ENCODE data around the gene ROPN1L.
"Not testable (repeated sequence)": the region's sequence is repeated elsewhere in the genome, so short reads cannot be mapped to it uniquely, and the experiment has no call there.

Gene ROPN1L

DNA sequence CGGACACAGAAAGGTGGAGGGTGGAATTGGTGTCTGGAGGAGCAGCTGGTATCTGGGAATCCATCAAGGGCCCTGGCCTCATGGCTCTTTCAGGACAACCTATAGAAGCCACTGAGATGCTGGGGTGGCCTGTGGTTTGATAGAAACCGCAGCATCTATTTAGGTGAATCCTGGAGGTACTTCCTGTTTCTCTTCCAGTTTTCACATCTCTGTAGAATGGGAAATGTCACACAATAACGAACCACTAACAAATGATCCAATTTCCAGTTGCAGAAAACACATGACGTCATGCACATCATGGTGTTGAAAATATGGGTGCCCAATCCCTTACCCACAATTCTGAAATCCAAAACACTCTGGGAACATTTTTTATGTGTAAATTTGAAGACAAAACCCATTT, 52.2 kb downstream of the ROPN1L start:
- no peak overlapping the region for H3K4me3 ChIP-seq
- H3K27ac ChIP-seq = no peak overlapping the region

DNA sequence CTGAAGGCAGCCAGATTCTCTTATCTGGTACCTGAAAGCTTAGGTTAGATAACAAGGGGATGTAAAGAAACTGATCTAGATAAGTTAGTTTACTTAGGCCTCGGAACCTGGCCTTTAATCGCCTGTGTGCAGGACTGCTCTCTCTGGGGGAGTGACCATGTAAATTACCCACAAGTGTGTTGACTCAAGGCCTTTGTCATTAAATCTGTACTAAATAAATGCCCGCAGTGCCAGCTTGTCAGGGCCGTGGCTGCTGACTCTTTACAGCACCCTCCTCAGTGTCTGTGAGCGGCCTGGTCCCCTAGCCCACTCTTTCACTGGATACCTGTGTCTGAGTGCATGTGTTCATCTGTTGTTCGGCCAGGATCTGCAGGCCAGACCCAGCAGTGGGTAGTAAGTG, 52.8 kb downstream of the ROPN1L start:
- H3K27ac ChIP-seq, H3K4me3 ChIP-seq: not testable (repeated sequence)

GRCh38 chr5:10497554-10497953, 55.9 kb downstream of the ROPN1L start:
- no peak overlapping the region for H3K4me3 ChIP-seq
- no peak overlapping the region for H3K27ac ChIP-seq

DNA sequence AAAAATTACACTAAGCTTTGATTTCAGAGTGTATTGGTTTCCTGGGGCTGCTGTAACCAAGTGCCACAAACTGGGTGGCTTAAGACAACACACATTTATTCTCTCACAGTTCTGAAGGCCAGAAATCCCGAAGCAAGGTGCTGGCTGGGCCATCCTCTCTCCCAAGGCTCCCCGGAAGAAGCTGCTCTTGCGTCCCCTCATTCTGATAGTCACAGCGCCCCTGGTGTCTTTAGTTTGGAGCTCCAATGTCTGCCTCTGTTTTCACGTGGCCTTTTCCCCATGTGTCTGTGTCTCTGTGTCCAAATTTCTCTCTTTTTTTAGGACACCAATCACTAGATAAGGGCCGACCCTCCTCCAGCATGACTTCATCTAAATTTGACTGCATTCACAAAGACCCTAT, 56.7 kb downstream of the ROPN1L start:
- no peak overlapping the region for H3K27ac ChIP-seq
- H3K4me3 ChIP-seq = no peak overlapping the region

- no peak overlapping the region for H3K27ac ChIP-seq
- H3K4me3 ChIP-seq = no peak overlapping the region
Measured at GRCh38 chr5:10499066-10499465, 57.4 kb downstream of the ROPN1L start.

- Histone ChIP-seq H3K27ac (no peak overlapping the region), H3K4me3 (no peak overlapping the region)
Measured at GRCh38 chr5:10499776-10500175, 58.1 kb downstream of the ROPN1L start.

- H3K27ac ChIP-seq = no peak overlapping the region
Measured at GRCh38 chr5:10500669-10501068, 59.0 kb downstream of the ROPN1L start.

DNA sequence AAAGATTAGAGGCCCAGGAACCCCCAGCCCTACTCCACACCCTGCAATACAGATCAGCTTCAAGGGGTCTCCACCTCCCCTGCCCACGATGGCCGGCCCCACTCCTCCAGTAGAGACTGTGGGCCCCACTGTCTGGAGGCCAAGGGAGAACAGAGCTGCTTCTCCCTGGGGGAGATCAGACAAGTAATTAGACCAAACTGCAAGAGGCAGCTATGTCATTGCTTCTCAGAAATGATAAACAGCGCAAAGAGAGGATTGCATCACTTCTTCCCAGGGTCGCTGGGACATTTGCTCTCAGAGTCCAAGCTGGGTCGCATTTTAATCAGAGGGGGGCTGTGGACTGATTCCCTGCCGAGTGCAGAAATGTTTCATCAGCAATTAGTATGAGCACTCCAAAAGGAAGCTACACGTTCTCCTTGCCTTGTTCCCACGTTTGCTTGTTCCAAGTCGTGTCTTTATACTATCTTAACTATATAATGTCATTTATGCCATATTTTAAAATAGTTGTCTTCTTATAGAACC, 59.9 kb downstream of the ROPN1L start:
- Histone ChIP-seq H3K27ac (no peak overlapping the region), H3K4me3 (no peak overlapping the region)

More at GRCh38 chr5:10500669-10501068, 59.0 kb downstream of the ROPN1L start:
- H3K4me3 ChIP-seq = no peak overlapping the region

DNA sequence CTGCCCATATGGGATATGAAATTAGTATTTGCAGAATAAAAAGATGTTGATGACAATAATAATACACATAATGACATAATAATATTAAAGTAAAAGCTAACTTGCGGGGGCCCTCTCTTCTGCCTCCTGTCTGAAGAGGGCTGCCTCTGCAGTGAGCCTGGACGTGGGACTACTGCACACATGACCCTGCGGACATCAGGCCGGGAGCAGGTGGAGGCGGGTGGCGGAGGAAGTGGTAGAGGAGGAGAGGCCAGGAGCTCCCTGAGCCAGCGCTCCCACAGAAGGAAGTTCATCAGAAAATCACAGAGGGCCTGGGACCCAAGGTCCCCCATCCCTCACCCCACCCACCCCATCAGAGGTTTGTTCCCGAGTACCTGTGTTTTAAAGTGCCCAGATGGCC, 60.5 kb downstream of the ROPN1L start:
- H3K4me3 ChIP-seq = no peak overlapping the region
- no peak overlapping the region for H3K27ac ChIP-seq

DNA sequence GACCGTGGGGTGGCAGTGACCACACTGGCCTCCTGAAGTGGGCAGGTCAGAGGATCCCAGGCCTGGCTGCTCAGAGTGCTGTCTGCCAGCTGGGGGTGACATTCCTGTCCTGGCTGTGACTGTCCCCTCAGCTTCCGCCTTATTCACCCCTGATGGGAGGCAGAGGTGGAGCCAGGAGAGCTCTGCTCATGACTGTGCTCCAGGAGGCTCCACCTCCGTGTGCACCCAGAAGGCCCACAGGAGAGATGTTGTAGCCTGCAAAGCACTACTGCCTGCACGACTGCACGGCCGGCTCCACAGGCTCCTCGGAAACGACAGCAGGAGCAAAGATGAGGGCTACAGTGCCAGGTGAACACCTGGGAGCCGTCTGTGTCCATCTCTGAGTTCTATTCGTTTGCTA, 60.9 kb downstream of the ROPN1L start:
- Histone ChIP-seq H3K4me3 (no peak overlapping the region), H3K27ac (no peak overlapping the region)

GRCh38 chr5:10503321-10503720, 61.6 kb downstream of the ROPN1L start:
- no peak overlapping the region for H3K27ac ChIP-seq
- H3K4me3 ChIP-seq = no peak overlapping the region

DNA sequence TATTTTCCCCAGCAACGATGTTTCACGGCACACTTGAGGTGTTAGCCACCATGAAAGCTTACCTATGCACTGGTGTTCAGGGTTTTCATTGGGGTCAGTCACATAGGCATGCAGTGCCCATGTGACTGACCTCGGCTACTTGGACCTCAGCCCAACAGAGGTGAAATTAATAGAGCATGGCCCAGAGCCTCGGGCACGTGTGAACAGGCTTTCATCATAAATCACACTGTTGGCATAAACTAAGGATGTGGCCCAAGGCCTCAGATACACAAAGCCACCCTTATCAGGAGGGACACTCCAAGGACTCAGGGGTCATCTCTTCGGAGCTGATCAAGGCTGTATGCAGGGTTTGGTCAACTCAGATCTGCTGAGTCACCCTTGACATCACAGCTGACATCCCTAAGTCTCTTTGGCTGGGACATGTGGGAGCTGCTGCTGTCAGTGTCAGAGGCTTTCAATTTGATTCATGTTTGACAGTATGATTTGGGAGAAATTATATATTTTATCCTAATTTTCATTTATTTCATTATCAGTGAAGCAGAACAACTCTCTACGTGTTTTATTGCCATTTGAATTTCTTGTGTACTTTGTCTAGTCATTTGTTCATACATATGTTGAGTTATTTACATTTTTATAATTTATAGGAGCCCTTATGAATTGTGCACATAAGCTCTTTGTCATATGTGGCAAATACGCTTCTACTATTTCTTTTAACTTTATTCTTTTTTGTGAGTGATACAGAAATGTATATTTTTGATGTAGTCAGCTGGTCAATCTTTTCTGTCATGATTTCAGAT, 62.5 kb downstream of the ROPN1L start:
- no peak overlapping the region for H3K27ac ChIP-seq

DNA sequence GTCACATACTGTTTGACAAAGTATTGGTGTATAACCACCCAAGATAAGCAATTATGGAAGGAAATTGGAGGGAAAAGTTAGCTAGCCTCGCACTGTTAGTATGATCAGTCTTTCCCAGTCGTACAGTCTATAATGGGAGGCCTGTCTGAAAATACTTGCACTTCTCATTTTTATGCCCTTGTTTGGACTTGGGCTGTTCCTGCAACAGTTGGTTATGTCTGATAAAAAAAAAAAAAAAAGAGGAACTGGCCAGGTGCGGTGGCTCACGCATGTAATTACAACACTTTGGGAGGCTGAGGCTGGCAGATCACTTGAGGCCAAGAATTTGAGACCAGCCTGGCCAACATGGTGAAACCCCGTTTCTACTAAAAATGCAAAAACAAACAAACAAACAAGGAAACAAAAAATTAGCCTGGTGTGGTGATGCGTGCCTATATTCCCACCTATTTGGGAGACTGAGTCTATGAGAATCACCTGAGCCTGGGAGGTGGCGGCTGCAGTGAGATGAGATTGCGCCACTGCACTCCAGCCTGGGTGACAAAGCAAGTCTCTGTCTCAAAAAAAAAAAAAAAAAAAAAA, 63.9 kb downstream of the ROPN1L start:
- no peak overlapping the region for H3K4me3 ChIP-seq
- H3K27ac ChIP-seq = no peak overlapping the region

More for the DNA sequence above, 62.5 kb downstream of the ROPN1L start:
- no peak overlapping the region for H3K4me3 ChIP-seq

DNA sequence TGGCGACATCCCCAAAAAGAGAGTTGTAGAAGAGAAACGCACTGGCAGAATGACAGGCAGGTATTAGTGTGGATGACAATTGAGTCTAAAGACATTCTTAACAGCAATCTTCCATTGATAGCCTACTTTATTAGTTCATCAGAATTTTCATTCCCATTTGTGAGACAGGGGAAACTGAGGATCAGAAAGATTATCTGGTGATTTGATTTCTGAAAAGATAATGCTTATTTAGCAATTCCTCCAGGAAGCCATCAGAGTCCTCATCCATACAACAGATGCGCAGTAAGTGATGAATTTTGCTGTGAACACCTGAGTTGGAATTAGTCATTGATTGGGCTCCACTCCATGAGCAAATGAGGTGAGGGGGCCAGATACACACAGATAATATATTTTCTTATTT, 64.9 kb downstream of the ROPN1L start:
- Histone ChIP-seq H3K4me3 (no peak overlapping the region), H3K27ac (no peak overlapping the region)

- Histone ChIP-seq H3K4me3 (no peak overlapping the region), H3K27ac (no peak overlapping the region)
Measured at GRCh38 chr5:10507575-10508096, 66.0 kb downstream of the ROPN1L start.

DNA sequence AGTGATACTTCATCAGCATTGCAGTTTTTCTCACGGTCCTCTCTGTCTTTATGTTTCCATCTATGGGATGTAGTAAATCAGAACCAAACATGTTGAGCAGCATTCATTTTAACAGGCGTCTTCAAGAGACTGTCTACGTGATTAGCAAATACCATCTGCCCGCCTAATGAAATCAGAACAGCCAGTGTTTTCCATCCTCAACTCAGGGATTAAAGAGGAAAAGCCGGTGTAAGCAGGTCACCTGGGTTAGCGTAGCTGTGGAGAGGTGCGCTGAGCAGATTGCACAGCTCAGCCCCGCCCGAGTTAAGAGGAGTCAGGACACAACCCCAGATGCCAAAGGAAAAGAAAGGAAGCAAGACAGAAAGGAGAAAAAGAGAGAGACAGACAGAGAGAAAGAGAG, 67.9 kb downstream of the ROPN1L start:
- Histone ChIP-seq H3K27ac (no peak overlapping the region), H3K4me3 (no peak overlapping the region)

GRCh38 chr5:10511741-10512640, 70.3 kb downstream of the ROPN1L start:
- Histone ChIP-seq H3K27ac (no peak overlapping the region), H3K4me3 (no peak overlapping the region)

- H3K27ac ChIP-seq = no peak overlapping the region
- no peak overlapping the region for H3K4me3 ChIP-seq
Measured at GRCh38 chr5:10513501-10514442, 72.1 kb downstream of the ROPN1L start.

DNA sequence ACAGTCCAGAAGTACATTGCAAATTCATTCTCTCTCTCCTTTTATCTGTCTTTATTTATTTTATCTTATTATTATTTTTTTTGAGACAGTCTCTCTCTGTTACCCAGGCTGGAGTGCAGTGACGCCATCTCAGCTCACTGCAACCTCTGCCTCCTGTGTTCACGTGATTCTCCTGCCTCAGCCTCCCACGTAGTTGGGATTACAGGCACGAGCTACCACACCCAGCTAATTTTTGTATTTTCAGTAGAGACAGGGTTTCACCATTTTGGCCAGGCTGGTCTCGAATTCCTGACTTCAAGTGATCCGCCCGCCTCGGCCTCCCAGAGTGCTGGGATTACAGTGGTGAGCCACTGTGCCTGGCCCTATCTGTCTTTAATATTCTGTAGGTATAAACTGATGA, 72.9 kb downstream of the ROPN1L start:
- not testable (repeated sequence) for H3K27ac ChIP-seq, H3K4me3 ChIP-seq

Measured in skin epidermis (tissue), 12 donors.